ENCODE results near the gene EMCN.

DNA sequence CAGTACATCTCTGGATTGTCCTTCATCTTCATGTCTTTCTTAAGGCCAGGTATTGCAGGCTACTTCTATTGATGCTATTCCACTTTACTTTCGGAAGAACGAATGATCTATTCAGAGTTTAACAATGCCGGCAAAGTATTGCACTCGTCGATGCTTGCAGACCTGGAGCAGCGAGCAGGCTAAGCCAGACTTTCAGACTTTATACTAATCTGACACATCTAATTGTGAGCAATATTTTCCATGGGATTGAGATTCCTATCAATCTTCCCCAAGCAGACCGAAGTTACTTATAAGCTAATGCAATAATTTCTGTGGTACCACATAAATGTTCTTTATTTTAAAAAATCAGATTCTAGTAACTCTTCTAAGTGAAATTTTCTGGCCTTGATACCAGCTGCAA, 1.6 kb downstream of the EMCN start:
- TF ChIP-seq, protein P1, sequence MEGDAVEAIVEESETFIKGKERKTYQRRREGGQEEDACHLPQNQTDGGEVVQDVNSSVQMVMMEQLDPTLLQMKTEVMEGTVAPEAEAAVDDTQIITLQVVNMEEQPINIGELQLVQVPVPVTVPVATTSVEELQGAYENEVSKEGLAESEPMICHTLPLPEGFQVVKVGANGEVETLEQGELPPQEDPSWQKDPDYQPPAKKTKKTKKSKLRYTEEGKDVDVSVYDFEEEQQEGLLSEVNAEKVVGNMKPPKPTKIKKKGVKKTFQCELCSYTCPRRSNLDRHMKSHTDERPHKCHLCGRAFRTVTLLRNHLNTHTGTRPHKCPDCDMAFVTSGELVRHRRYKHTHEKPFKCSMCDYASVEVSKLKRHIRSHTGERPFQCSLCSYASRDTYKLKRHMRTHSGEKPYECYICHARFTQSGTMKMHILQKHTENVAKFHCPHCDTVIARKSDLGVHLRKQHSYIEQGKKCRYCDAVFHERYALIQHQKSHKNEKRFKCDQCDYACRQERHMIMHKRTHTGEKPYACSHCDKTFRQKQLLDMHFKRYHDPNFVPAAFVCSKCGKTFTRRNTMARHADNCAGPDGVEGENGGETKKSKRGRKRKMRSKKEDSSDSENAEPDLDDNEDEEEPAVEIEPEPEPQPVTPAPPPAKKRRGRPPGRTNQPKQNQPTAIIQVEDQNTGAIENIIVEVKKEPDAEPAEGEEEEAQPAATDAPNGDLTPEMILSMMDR (conservative IDR thresholded peaks at IDR 0.05 in 1 of 2, IDR thresholded peaks at IDR 0.05 in 1 of 2; ENCODE audit: low read depth in 1 of 2, low read length in 2 of 2) = no peak
- no peak for TF ChIP-seq EZH2 (IDR thresholded peaks at IDR 0.05; ENCODE audit: low read length, missing control alignments)
